Mesothelial cell of epicardium (in vitro differentiated cells): Measurements from ENCODE around the gene CNTN6. TPM values are rescaled to one million over a fixed set of nuclear protein-coding genes. Genes with fewer than 3 reads are reported as not detected.
"Not testable (repeated sequence)": the region's sequence is repeated elsewhere in the genome, so short reads cannot be mapped to it uniquely, and the experiment has no call there.

Experiments used
- DNase-seq, 2 experiments: peaks; one replicate each; pipeline ENCODE4 v3.0.0; 2021; ENCODE audit warnings: low spot score in 2 of 2; ENCODE audit not compliant: unreplicated experiment in 2 of 2
- H3K27ac Mint-ChIP-seq: 2 replicates; pipeline ENCODE4 v1.8.0; 2021; ENCODE audit warnings: mixed read lengths
- H3K27me3 Mint-ChIP-seq: 2 replicates; pipeline ENCODE4 v1.8.0; 2021; ENCODE audit warnings: low read depth, mixed read lengths
- H3K36me3 Mint-ChIP-seq: 2 replicates; pipeline ENCODE4 v1.8.0; 2021; ENCODE audit warnings: mixed read lengths
- H3K4me1 Mint-ChIP-seq: 2 replicates; pipeline ENCODE4 v1.8.0; 2021; ENCODE audit warnings: mixed read lengths
- H3K4me3 Mint-ChIP-seq: 2 replicates; pipeline ENCODE4 v1.8.0; 2021; ENCODE audit warnings: mild to moderate bottlenecking, moderate library complexity, mixed read lengths
- H3K9me3 Mint-ChIP-seq: 2 replicates; pipeline ENCODE4 v1.8.0; 2021; ENCODE audit warnings: mixed read lengths
- CTCF ChIP-seq: fragments of 200-600 bp; sonication (generic); IDR thresholded peaks from one replicate; pipeline ENCODE4 v1.5.0; 2021; ENCODE audit warnings: antibody characterized with exemption; ENCODE audit not compliant: unreplicated experiment
- total RNA-seq: library from RNA; stranded (reverse); gene quantifications from 3 replicates; pipeline ENCODE4 v1.2.1, GENCODE V29; 2021

Gene CNTN6
- total RNA-seq, 1 donor from 2014 or later: 15.4 TPM

DNA sequence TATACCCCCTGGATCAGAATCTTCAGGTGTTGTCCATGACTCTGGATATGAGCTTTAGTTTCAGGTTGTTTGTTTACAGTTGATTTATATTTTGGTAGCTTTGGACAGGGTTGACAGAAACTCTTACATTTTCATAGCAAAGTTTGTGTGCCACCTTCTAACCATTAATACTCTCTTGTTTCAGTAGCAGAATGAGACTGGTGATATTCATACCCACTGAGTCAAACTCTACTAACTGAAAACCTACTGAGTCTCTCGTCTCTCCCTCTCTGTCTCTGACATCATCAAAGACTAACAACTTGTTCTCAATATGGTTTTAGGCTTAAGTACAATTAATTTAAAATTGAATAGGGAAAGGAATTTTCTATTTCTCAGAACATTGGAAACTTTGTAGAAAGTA lies 282.3 kb downstream of the CNTN6 start:
- Mint-ChIP-seq H3K27me3 (no peaks in the 10 kb centered on the region), H3K4me1 (peaks cover 18% of the 10 kb centered on the region), H3K4me3 (no peak overlapping the region), H3K36me3 (peaks cover 13% of the 10 kb centered on the region), H3K27ac (no peak overlapping the region), H3K9me3 (no peaks in the 10 kb centered on the region)
- DNase-seq: no peak
- no peak for TF ChIP-seq CTCF

GRCh38 chr3:1380926-1381646 lies 288.3 kb downstream of the CNTN6 start:
- no peaks in the 10 kb centered on the region for H3K27me3 Mint-ChIP-seq
- H3K9me3 Mint-ChIP-seq: no peaks in the 10 kb centered on the region
- H3K4me1 Mint-ChIP-seq: peaks cover 11% of the 10 kb centered on the region
- DNase-seq: no peak
- no peak overlapping the region for H3K4me3 Mint-ChIP-seq
- no peak for TF ChIP-seq CTCF
- peaks cover 17% of the 10 kb centered on the region for H3K36me3 Mint-ChIP-seq
- no peak overlapping the region for H3K27ac Mint-ChIP-seq

DNA sequence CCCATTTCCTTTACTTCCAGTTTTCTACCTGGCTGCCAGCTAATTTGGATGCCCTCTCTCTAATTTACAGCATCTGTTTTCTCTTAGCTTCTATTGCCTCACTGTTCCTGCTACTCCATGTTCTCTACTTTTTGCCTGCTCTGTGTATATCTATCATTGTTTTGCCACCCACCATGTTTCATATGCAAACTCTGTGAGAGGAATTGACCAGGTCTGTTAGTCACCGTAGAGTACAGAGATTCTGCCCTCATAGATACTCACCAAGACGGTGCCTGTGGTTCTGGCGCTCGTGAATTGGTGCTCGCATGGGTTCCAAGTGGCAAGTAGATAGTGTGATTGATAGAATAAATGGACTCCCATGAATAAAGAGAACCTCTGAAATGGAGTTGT lies 288.8 kb downstream of the CNTN6 start:
- DNase-seq: no peak
- TF ChIP-seq CTCF: no peak
- H3K27me3 Mint-ChIP-seq: no peaks in the 10 kb centered on the region
- peaks cover 19% of the 10 kb centered on the region for H3K36me3 Mint-ChIP-seq
- no peak overlapping the region for H3K27ac Mint-ChIP-seq
- H3K4me3 Mint-ChIP-seq: no peak overlapping the region
- H3K9me3 Mint-ChIP-seq: no peaks in the 10 kb centered on the region
- peaks cover 9% of the 10 kb centered on the region for H3K4me1 Mint-ChIP-seq

DNA sequence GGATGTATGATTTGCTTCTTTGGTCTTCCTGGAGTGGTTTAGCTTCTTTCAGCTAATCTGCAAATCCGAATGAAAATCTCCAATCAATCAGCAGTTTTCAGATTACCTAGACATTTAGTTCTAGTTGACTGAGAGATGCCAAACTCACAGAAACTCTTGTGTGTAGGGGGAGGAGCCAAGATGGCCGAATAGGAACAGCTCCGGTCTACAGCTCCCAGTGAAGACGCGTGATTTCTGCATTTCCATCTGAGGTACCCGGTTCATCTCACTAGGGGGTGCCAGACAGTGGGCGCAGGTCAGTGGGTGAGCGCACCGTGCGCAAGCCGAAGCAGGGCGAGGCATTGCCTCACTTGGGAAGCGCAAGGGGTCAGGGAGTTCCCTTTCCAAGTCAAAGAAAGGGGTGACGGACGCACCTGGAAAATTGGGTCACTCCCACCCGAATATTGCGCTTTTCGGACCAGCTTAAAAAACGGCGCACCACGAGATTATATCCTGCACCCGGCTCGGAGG lies 294.6 kb downstream of the CNTN6 start:
- not testable (repeated sequence) for H3K4me1 Mint-ChIP-seq, H3K9me3 Mint-ChIP-seq, H3K27ac Mint-ChIP-seq, DNase-seq, H3K27me3 Mint-ChIP-seq, H3K4me3 Mint-ChIP-seq
- peaks cover 12% of the 10 kb centered on the region for H3K36me3 Mint-ChIP-seq

DNA sequence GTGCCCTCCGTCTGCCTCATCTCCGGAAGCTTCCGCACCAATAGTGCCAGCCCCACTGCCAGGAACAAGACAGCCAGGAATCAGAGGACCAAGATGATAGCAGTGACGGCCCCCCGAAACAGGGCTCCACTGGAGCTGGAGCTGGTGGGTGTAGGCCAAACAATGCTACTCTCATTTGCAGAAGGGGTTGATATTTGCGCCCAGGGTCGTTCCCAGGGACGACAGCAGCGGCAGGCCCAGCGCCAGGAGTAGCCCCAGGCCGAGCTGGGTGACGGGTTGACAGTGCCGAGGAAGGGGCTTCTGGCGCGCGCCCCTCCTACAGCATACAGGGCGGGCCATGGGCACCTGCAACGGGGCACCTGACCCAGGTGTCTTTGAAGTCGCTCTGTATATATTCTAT lies 301.4 kb downstream of the CNTN6 start:
- H3K36me3 Mint-ChIP-seq: no peaks in the 10 kb centered on the region
- DNase-seq: no peak
- no peak overlapping the region for H3K4me3 Mint-ChIP-seq
- TF ChIP-seq CTCF: no peak
- H3K27me3 Mint-ChIP-seq: no peaks in the 10 kb centered on the region
- H3K27ac Mint-ChIP-seq: no peak overlapping the region
- H3K4me1 Mint-ChIP-seq: peaks cover 7% of the 10 kb centered on the region
- H3K9me3 Mint-ChIP-seq: no peaks in the 10 kb centered on the region

DNA sequence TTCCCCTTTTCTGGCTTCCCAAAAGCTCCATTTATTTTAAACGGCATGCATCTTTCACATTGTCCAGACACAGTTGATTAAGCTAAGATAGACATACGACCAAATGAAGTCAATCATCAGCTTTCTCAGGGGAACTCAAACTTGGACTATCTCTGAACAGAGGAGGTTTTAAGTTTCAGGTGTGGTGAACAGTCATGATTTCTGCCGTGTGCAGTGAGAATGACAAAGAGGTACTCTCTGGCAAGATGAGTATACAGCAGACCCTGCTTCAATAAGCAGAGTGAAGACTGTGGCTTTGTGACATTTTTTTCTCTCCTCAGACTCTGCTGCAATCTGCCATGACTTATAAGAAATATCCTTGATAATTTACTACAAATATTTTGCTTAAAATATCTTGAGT lies 307.7 kb downstream of the CNTN6 start:
- peak overlapping the region; percentile 19 for H3K27ac Mint-ChIP-seq
- H3K36me3 Mint-ChIP-seq: no peaks in the 10 kb centered on the region
- H3K4me1 Mint-ChIP-seq: peaks cover 60% of the 10 kb centered on the region

More for the DNA sequence above, 307.7 kb downstream of the CNTN6 start:
- Mint-ChIP-seq H3K9me3 (peaks cover under 1% of the 10 kb centered on the region), H3K4me3 (no peak overlapping the region), H3K27me3 (no peaks in the 10 kb centered on the region)
- no peak for DNase-seq
- TF ChIP-seq CTCF: no peak
